PFSK-1 (cell line): ENCODE measurements around the gene CLDND2.

Experiments used
- FOXP2 ChIP-seq: optimal IDR thresholded peaks from 2 replicates; pipeline ENCODE3; 2011; ENCODE audit warnings: borderline replicate concordance, control low read depth, inconsistent platforms; ENCODE audit not compliant: insufficient read depth; ENCODE audit errors: extremely low read length, extremely low read depth
- POLR2AphosphoS5 ChIP-seq: IDR thresholded peaks from 2 replicates; pipeline ENCODE4 v1.6.1; 2012; ENCODE audit warnings: low read depth, mild to moderate bottlenecking, control low read depth, low read length, moderate library complexity
- SIN3A ChIP-seq: IDR thresholded peaks from 2 replicates; pipeline ENCODE4 v1.6.1; 2012; ENCODE audit warnings: mild to moderate bottlenecking, low read length, moderate library complexity, borderline replicate concordance; ENCODE audit not compliant: insufficient read depth
- TAF1 ChIP-seq: IDR thresholded peaks from 2 replicates; pipeline ENCODE4 v1.6.1; 2012; ENCODE audit warnings: low read length, control low read depth, borderline replicate concordance; ENCODE audit not compliant: insufficient read depth
- TF ChIP-seq, protein P1 (sequence below), 2 experiments: IDR thresholded peaks; 2 replicates each; pipeline versions ENCODE4 v1.6.1 to v1.8.0; 2011 to 2012; ENCODE audit warnings: low read depth in 2 of 2, low read length in 2 of 2, control low read depth in 1 of 2, inconsistent platforms in 1 of 2, mild to moderate bottlenecking in 1 of 2, moderate library complexity in 1 of 2; ENCODE audit not compliant: insufficient read depth in 1 of 2

Gene CLDND2

DNA sequence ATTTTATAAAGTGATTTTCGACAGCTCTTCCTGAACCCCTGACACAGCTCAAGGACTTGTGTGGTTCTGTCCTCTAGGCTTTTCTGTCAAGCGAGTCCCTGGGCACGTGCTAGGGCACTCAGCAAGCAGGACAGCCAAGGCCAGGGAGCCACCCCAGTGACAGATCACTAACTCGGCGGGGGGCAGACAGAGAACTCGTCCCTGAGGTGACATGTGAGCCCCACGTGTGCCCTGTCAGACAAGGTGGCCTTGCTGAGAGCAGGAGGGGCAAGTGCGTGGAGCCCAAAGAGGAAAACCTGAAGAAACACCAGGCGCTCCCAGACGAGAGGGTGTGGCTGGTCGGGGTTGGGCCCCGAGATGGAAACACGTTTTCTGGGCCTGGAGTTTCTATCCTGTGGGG, 7.6 kb downstream of the CLDND2 start:
- TF ChIP-seq TAF1 (no peak), POLR2AphosphoS5 (no peak), FOXP2 (no peak), SIN3A (no peak)
- TF ChIP-seq, protein P1, sequence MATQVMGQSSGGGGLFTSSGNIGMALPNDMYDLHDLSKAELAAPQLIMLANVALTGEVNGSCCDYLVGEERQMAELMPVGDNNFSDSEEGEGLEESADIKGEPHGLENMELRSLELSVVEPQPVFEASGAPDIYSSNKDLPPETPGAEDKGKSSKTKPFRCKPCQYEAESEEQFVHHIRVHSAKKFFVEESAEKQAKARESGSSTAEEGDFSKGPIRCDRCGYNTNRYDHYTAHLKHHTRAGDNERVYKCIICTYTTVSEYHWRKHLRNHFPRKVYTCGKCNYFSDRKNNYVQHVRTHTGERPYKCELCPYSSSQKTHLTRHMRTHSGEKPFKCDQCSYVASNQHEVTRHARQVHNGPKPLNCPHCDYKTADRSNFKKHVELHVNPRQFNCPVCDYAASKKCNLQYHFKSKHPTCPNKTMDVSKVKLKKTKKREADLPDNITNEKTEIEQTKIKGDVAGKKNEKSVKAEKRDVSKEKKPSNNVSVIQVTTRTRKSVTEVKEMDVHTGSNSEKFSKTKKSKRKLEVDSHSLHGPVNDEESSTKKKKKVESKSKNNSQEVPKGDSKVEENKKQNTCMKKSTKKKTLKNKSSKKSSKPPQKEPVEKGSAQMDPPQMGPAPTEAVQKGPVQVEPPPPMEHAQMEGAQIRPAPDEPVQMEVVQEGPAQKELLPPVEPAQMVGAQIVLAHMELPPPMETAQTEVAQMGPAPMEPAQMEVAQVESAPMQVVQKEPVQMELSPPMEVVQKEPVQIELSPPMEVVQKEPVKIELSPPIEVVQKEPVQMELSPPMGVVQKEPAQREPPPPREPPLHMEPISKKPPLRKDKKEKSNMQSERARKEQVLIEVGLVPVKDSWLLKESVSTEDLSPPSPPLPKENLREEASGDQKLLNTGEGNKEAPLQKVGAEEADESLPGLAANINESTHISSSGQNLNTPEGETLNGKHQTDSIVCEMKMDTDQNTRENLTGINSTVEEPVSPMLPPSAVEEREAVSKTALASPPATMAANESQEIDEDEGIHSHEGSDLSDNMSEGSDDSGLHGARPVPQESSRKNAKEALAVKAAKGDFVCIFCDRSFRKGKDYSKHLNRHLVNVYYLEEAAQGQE (IDR thresholded peaks at IDR 0.05; ENCODE audit: insufficient read depth in 1 of 2, low read depth in 2 of 2, low read length in 2 of 2): no peak

DNA sequence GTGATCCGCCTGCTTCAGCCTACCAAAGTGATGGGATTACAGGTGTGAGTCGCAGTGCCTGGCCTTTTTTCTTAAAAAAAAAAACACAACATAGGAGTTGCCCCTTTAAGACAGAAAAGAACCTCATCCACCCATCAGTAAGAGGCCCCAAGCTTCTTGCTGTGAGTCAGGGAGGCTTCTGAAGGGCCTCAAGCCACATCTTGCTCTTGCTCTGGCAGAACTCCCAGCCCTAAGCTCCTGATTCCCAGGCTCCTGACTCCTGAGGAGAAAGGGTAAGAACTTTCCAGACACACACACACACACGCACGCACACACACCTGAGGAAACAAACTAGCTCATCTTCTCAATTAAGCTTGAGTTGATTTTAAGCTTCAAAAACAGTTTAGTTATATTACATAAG, 9.5 kb downstream of the CLDND2 start:
- TF ChIP-seq POLR2AphosphoS5 (no peak), FOXP2 (no peak), TAF1 (no peak)
- TF ChIP-seq, protein P1 (IDR thresholded peaks at IDR 0.05; ENCODE audit: insufficient read depth in 1 of 2, low read depth in 2 of 2, low read length in 2 of 2): no peak

- TF ChIP-seq FOXP2 (no peak), SIN3A (no peak), TAF1 (no peak), POLR2AphosphoS5 (no peak)
- TF ChIP-seq, protein P1 (IDR thresholded peaks at IDR 0.05; ENCODE audit: insufficient read depth in 1 of 2, low read depth in 2 of 2, low read length in 2 of 2): no peak
Measured at GRCh38 chr19:51357952-51358351, 10.9 kb downstream of the CLDND2 start.

- TF ChIP-seq FOXP2 (no peak), SIN3A (no peak), TAF1 (no peak), POLR2AphosphoS5 (no peak)
- TF ChIP-seq, protein P1 (IDR thresholded peaks at IDR 0.05; ENCODE audit: insufficient read depth in 1 of 2, low read depth in 2 of 2, low read length in 2 of 2): no peak
Measured at GRCh38 chr19:51356159-51356801, 12.5 kb downstream of the CLDND2 start.
